ENCODE data around the gene NFATC3. TPM values are rescaled to one million over a fixed set of nuclear protein-coding genes. Genes with fewer than 3 reads are reported as not detected.

Gene NFATC3
- polyA plus RNA-seq, 3 donors: 14.3 to 21.8 (median 15.8) TPM

DNA sequence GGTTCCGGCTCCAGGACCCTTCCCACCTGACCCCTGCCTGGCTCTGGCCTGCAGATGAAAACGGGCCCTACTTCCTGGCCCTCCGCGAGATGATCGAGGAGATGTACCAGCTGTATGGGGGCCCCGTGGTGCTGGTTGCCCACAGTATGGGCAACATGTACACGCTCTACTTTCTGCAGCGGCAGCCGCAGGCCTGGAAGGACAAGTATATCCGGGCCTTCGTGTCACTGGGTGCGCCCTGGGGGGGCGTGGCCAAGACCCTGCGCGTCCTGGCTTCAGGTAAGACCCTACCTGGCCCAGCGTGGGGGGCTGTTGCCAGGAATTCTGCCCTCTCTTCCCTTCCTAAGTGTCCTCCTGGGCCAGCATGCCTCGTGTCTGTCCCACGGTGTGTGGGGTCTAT lies 170.5 kb downstream of the NFATC3 start:
- intact Hi-C loops (cut with micrococcal nuclease): no loop called here
- no peaks in the 10 kb centered on the region for H3K27me3 ChIP-seq (ENCODE audit: control insufficient read depth in 2 of 2, insufficient read depth in 2 of 2, low read length in 2 of 2)
- H3K9me3 Mint-ChIP-seq: no peaks in the 10 kb centered on the region
- H3K79me2 ChIP-seq (ENCODE audit: insufficient read depth, low read length): no peaks in the 10 kb centered on the region
- H3K27ac Mint-ChIP-seq: peak overlapping the region in 2 of 7 donors; percentile 26 to 33
- H3K4me3 Mint-ChIP-seq: no peak overlapping the region
- peaks cover 66 to 86% of the 10 kb centered on the region in 2 donors for H3K36me3 Mint-ChIP-seq
- no peak for DNase-seq
- 98% methylated on average over 18 of the region's 18 CpGs for WGBS (ENCODE audit: insufficient coverage)
- H3K4me1 ChIP-seq (ENCODE audit: control insufficient read depth in 1 of 2, insufficient read depth in 2 of 2, low read length in 2 of 2): peaks cover 21 to 22% of the 10 kb centered on the region in 2 donors
- H3K9ac ChIP-seq (ENCODE audit: insufficient read depth, low read length, poor library complexity, severe bottlenecking): no peak overlapping the region
- no peak overlapping the region for H3K4me2 ChIP-seq (replicated peaks; ENCODE audit: extremely low read depth, low read length, poor library complexity, severe bottlenecking)
- peaks cover 64 to 81% of the 10 kb centered on the region in 2 donors for H3K36me3 ChIP-seq (replicated peaks in 1 of 2; ENCODE audit: control insufficient read depth in 1 of 2, insufficient read depth in 2 of 2, low read length in 2 of 2)
- H3K9me3 ChIP-seq (replicated peaks in 1 of 2; ENCODE audit: control insufficient read depth in 1 of 2, insufficient read depth in 1 of 2, low read length in 2 of 2): no peaks in the 10 kb centered on the region
- H3K4me3 ChIP-seq (replicated peaks in 1 of 3; ENCODE audit: low read depth in 2 of 3, low read length in 3 of 3): no peak overlapping the region
- H3K4me1 Mint-ChIP-seq: peaks cover 23% of the 10 kb centered on the region
- no peak overlapping the region for H3K27ac ChIP-seq (ENCODE audit: low read depth in 1 of 2, low read length in 2 of 2)
- peaks cover 18% of the 10 kb centered on the region for H4K20me1 ChIP-seq (ENCODE audit: insufficient read depth, low read length)
- TF ChIP-seq, protein P1, sequence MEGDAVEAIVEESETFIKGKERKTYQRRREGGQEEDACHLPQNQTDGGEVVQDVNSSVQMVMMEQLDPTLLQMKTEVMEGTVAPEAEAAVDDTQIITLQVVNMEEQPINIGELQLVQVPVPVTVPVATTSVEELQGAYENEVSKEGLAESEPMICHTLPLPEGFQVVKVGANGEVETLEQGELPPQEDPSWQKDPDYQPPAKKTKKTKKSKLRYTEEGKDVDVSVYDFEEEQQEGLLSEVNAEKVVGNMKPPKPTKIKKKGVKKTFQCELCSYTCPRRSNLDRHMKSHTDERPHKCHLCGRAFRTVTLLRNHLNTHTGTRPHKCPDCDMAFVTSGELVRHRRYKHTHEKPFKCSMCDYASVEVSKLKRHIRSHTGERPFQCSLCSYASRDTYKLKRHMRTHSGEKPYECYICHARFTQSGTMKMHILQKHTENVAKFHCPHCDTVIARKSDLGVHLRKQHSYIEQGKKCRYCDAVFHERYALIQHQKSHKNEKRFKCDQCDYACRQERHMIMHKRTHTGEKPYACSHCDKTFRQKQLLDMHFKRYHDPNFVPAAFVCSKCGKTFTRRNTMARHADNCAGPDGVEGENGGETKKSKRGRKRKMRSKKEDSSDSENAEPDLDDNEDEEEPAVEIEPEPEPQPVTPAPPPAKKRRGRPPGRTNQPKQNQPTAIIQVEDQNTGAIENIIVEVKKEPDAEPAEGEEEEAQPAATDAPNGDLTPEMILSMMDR (IDR thresholded peaks at IDR 0.05): no peak
- no peak overlapping the region for H2AFZ ChIP-seq (ENCODE audit: insufficient read depth, low read depth, low read length, poor library complexity, severe bottlenecking)
- H3K27me3 Mint-ChIP-seq (ENCODE audit: low read depth in 3 of 3): peaks cover 0 to 2% (median 0%) of the 10 kb centered on the region in 3 donors

DNA sequence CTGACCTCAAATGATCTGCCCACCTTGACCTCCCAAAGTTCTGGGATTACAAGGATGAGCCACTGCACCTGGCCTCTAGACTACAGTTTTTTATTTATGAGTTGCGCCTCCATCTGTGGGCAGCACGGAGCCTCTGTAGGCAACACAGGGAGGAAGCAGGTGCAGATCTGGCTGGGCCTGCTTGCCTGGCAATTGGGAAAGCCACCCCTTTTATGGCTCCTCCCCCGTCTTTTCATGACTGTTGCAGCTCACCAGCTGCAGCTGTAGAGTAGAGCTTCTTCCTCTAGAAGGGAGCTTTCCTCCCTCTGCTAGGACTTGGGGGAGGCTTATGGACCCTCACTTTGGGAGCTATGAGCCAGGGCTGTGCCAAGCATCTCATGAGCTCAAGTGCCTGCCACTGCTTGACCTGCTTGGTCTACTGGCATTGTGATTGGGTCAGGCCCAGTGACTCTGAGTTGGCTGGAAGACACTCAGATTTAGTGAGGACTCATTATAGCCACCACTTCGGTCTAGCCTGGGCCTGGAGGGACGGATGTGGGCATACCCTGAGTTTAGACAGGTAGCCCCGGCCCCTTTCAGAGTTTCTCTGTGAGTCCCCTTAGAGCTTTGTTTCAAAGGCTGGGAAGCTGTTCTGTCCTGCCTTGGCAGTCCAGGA lies 172.2 kb downstream of the NFATC3 start:
- Histone ChIP-seq H3K36me3 (replicated peaks in 1 of 2; ENCODE audit: control insufficient read depth in 1 of 2, insufficient read depth in 2 of 2, low read length in 2 of 2) (peaks cover 53 to 68% of the 10 kb centered on the region in 2 donors), H3K9me3 (replicated peaks in 1 of 2; ENCODE audit: control insufficient read depth in 1 of 2, insufficient read depth in 1 of 2, low read length in 2 of 2) (no peaks in the 10 kb centered on the region), H3K4me3 (replicated peaks in 1 of 3; ENCODE audit: low read depth in 2 of 3, low read length in 3 of 3) (peak overlapping the region in 1 of 3 experiments; percentile 41), H2AFZ (ENCODE audit: insufficient read depth, low read depth, low read length, poor library complexity, severe bottlenecking) (peak overlapping the region; percentile 67), H4K20me1 (ENCODE audit: insufficient read depth, low read length) (peaks cover 21% of the 10 kb centered on the region), H3K4me1 (ENCODE audit: control insufficient read depth in 1 of 2, insufficient read depth in 2 of 2, low read length in 2 of 2) (peaks cover 21 to 22% of the 10 kb centered on the region in 2 donors), H3K79me2 (ENCODE audit: insufficient read depth, low read length) (no peaks in the 10 kb centered on the region), H3K27me3 (ENCODE audit: control insufficient read depth in 2 of 2, insufficient read depth in 2 of 2, low read length in 2 of 2) (no peaks in the 10 kb centered on the region), H3K27ac (ENCODE audit: low read depth in 1 of 2, low read length in 2 of 2) (peak overlapping the region; percentile 71 to 81), H3K9ac (ENCODE audit: insufficient read depth, low read length, poor library complexity, severe bottlenecking) (peak overlapping the region; percentile 49), H3K4me2 (replicated peaks; ENCODE audit: extremely low read depth, low read length, poor library complexity, severe bottlenecking) (peak overlapping the region; percentile 60)
- Mint-ChIP-seq H3K27me3 (ENCODE audit: low read depth in 3 of 3) (peaks cover 0 to 2% (median 0%) of the 10 kb centered on the region in 3 donors), H3K4me1 (peaks cover 25% of the 10 kb centered on the region), H3K36me3 (peaks cover 50 to 73% of the 10 kb centered on the region in 2 donors), H3K4me3 (peak overlapping the region; percentile 6 to 83), H3K9me3 (no peaks in the 10 kb centered on the region), H3K27ac (peak overlapping the region; percentile 72 to 96 (median 93))
- DNase-seq: no peak
- 11% methylated on average over 5 of the region's 6 CpGs for WGBS (ENCODE audit: insufficient coverage)
- intact Hi-C loops (cut with micrococcal nuclease): no loop called here
- TF ChIP-seq, protein P1 (IDR thresholded peaks at IDR 0.05): no peak

Measured in CD14-positive monocyte (primary cell).